GM21723 (cell line): ENCODE results near the gene GALM.
"Not testable (repeated sequence)": the region's sequence is repeated elsewhere in the genome, so short reads cannot be mapped to it uniquely, and the experiment has no call there.

Source experiments
- ATAC-seq: cut with Tn5 transposase; IDR thresholded peaks from one replicate; pipeline ENCODE4 v1.9.1; 2021; ENCODE audit warnings: mild to moderate bottlenecking, moderate library complexity; ENCODE audit not compliant: unreplicated experiment

Gene GALM

GRCh38 chr2:38676681-38677080 is 10.8 kb downstream of the GALM start:
- no peak for ATAC-seq

- ATAC-seq, result not testable (repeated sequence)
Measured at GRCh38 chr2:38680868-38681267, 15.0 kb downstream of the GALM start.

- no peak for ATAC-seq
Measured at GRCh38 chr2:38682008-38682575, 16.2 kb downstream of the GALM start.

- ATAC-seq, result not testable (repeated sequence)
Measured at GRCh38 chr2:38682620-38683019, 16.7 kb downstream of the GALM start.

GRCh38 chr2:38683766-38684165 is 17.9 kb downstream of the GALM start:
- ATAC-seq, result no peak

- ATAC-seq, result no peak
Measured at GRCh38 chr2:38685116-38685735, 19.3 kb downstream of the GALM start.

GRCh38 chr2:38690499-38691420 is 24.8 kb downstream of the GALM start:
- no peak for ATAC-seq

GRCh38 chr2:38691994-38692393 is 26.1 kb downstream of the GALM start:
- no peak for ATAC-seq

GRCh38 chr2:38692636-38693318 is 26.9 kb downstream of the GALM start:
- no peak for ATAC-seq

- no peak for ATAC-seq
Measured at GRCh38 chr2:38697116-38697840, 31.4 kb downstream of the GALM start.

GRCh38 chr2:38698467-38699003 is 32.6 kb downstream of the GALM start:
- no peak for ATAC-seq

GRCh38 chr2:38700113-38700785 is 34.3 kb downstream of the GALM start:
- no peak for ATAC-seq

- ATAC-seq, result no peak
Measured at GRCh38 chr2:38700881-38701458, 35.1 kb downstream of the GALM start.

- ATAC-seq, result no peak
Measured at GRCh38 chr2:38701542-38701941, 35.6 kb downstream of the GALM start.

GRCh38 chr2:38702413-38702812 is 36.5 kb downstream of the GALM start:
- ATAC-seq, result no peak

GRCh38 chr2:38703336-38703735 is 37.4 kb downstream of the GALM start:
- ATAC-seq, result not testable (repeated sequence)

GRCh38 chr2:38704664-38705063 is 38.8 kb downstream of the GALM start:
- no peak for ATAC-seq

GRCh38 chr2:38706846-38707345 is 41.0 kb downstream of the GALM start:
- no peak for ATAC-seq

GRCh38 chr2:38708491-38708890 is 42.6 kb downstream of the GALM start:
- ATAC-seq, result not testable (repeated sequence)
